ENCODE results near the gene SLC15A3.

Gene SLC15A3

DNA sequence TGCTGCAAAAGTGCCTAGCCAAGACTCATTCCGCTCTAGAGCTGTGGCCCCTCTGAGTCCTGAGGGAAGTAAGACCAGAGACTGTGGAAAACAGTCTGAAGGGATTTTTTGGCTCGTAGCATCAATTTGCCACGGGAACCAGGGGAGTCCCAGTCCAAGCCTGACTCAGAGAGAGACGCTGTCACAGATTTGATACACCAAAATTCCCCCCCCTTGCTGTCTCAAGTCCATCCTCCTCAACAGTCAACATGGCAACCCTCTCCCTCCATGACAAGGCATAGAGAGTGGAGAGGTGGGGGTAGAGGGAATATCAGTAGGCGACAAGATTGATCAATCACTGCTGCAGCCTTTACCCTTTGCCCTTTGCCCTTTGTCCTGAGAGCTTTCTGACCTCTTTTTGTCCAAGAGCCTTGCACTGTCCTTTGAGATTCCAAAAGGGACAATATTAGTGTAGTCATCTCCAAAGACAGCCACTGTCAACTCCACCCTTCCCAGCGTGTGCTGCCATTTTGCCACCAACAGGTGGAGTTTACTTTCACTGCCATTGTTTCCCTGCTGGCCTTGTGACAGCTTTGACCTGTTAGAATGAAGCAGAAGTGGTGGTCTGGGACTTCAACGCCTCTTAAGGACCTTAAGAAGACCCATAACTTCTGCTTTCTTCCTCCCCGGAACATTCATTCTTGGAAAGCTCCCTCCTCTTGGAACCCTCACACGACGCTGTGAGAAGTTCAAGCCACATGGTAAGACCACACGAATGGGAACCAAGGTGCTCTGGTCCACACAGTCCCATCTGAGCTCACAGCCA lies 7.3 kb downstream of the SLC15A3 start:
- in situ Hi-C loops (cut with MboI; ENCODE audit: low pct_unique_long_range_greater_than_20kb, low sequenced_read_pairs, unreplicated experiment), result no loop called here
- TF ChIP-seq, protein P1, sequence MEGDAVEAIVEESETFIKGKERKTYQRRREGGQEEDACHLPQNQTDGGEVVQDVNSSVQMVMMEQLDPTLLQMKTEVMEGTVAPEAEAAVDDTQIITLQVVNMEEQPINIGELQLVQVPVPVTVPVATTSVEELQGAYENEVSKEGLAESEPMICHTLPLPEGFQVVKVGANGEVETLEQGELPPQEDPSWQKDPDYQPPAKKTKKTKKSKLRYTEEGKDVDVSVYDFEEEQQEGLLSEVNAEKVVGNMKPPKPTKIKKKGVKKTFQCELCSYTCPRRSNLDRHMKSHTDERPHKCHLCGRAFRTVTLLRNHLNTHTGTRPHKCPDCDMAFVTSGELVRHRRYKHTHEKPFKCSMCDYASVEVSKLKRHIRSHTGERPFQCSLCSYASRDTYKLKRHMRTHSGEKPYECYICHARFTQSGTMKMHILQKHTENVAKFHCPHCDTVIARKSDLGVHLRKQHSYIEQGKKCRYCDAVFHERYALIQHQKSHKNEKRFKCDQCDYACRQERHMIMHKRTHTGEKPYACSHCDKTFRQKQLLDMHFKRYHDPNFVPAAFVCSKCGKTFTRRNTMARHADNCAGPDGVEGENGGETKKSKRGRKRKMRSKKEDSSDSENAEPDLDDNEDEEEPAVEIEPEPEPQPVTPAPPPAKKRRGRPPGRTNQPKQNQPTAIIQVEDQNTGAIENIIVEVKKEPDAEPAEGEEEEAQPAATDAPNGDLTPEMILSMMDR (IDR thresholded peaks at IDR 0.05; ENCODE audit: extremely low read depth, insufficient read depth, missing control alignments), result peak; percentile 37
- no peak for DNase-seq (ENCODE audit: low spot score)

DNA sequence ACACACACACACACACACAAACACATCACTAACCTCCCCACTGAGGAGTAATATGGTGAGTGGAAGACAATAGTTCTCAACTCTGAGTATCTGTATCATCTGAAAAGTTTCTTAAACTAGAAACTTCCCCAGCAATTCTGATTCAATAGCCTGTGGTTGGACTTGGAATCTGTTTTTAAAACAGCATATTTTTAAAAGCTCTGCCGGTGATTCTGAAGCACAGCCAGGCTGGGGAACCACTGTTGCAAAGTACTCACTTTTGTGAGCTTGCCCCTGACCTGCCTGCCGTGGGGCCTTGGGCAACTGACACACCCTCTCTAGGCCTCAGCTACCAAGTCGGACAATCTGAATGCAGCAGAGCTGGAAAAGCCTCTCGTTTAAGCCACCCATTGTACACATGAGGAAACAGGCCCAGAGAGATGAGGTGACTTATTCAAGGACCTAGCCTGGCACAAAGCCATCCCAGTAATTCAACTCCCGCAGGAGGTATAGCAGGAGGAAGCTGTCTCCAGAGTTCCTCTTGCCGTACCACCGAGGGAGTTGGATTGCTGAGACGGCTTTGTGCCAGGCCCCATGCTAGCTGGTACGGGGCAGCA lies 8.9 kb downstream of the SLC15A3 start:
- no peak for DNase-seq (ENCODE audit: low spot score)
- in situ Hi-C loops (cut with MboI; ENCODE audit: low pct_unique_long_range_greater_than_20kb, low sequenced_read_pairs, unreplicated experiment), result no loop called here
- TF ChIP-seq, protein P1 (IDR thresholded peaks at IDR 0.05; ENCODE audit: extremely low read depth, insufficient read depth, missing control alignments), result no peak

- no peak for DNase-seq (ENCODE audit: low spot score)
- in situ Hi-C loops (cut with MboI; ENCODE audit: low pct_unique_long_range_greater_than_20kb, low sequenced_read_pairs, unreplicated experiment), result no loop called here
- TF ChIP-seq, protein P1 (IDR thresholded peaks at IDR 0.05; ENCODE audit: extremely low read depth, insufficient read depth, missing control alignments), result no peak
These were observed 9.8 kb downstream of the SLC15A3 start for GRCh38 chr11:60942219-60942618.

- in situ Hi-C loops (cut with MboI; ENCODE audit: low pct_unique_long_range_greater_than_20kb, low sequenced_read_pairs, unreplicated experiment), result no loop called here
- DNase-seq (ENCODE audit: low spot score), result no peak
- TF ChIP-seq, protein P1 (IDR thresholded peaks at IDR 0.05; ENCODE audit: extremely low read depth, insufficient read depth, missing control alignments), result no peak
These were observed 10.4 kb downstream of the SLC15A3 start for GRCh38 chr11:60941371-60942119.

DNA sequence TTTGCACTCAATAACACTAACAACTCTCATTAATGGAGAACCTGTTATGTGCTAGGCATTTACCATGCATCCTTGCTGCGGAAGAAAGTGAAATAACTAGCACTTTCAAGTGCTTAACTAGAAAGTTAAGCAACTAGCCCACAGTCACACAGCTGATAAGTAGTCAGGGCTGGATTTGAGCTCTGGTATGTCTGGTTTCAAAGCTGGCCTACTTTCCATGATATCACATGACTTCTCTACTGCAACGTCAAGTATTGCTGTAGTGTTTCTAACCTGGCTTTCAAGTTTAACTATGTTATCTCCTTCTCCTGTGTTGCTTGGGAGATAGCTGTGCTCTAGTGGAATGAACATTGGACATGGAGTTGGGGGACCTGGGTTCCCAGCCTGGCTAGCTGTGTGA lies 12.1 kb downstream of the SLC15A3 start:
- TF ChIP-seq, protein P1 (IDR thresholded peaks at IDR 0.05; ENCODE audit: extremely low read depth, insufficient read depth, missing control alignments), result no peak
- in situ Hi-C loops (cut with MboI; ENCODE audit: low pct_unique_long_range_greater_than_20kb, low sequenced_read_pairs, unreplicated experiment), result no loop called here
- no peak for DNase-seq (ENCODE audit: low spot score)

- DNase-seq (ENCODE audit: low spot score), result no peak
- in situ Hi-C loops (cut with MboI; ENCODE audit: low pct_unique_long_range_greater_than_20kb, low sequenced_read_pairs, unreplicated experiment), result no loop called here
- TF ChIP-seq, protein P1 (IDR thresholded peaks at IDR 0.05; ENCODE audit: extremely low read depth, insufficient read depth, missing control alignments), result no peak
These were observed 12.7 kb downstream of the SLC15A3 start for GRCh38 chr11:60939301-60939700.

Data from GM13977 (cell line).